GM12874 (cell line): ENCODE measurements around the gene RDH11.

Source experiments
- TF ChIP-seq, protein P1 (sequence below): IDR thresholded peaks from 2 replicates; pipeline ENCODE4 v1.5.1; 2011; ENCODE audit warnings: low read depth, mild to moderate bottlenecking, control low read depth, low read length, moderate library complexity; ENCODE audit not compliant: insufficient read depth

The RDH11 gene

GRCh38 chr14:67729072-67729885, 33.7 kb upstream of the RDH11 start:
- TF ChIP-seq, protein P1, sequence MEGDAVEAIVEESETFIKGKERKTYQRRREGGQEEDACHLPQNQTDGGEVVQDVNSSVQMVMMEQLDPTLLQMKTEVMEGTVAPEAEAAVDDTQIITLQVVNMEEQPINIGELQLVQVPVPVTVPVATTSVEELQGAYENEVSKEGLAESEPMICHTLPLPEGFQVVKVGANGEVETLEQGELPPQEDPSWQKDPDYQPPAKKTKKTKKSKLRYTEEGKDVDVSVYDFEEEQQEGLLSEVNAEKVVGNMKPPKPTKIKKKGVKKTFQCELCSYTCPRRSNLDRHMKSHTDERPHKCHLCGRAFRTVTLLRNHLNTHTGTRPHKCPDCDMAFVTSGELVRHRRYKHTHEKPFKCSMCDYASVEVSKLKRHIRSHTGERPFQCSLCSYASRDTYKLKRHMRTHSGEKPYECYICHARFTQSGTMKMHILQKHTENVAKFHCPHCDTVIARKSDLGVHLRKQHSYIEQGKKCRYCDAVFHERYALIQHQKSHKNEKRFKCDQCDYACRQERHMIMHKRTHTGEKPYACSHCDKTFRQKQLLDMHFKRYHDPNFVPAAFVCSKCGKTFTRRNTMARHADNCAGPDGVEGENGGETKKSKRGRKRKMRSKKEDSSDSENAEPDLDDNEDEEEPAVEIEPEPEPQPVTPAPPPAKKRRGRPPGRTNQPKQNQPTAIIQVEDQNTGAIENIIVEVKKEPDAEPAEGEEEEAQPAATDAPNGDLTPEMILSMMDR, result no peak

DNA sequence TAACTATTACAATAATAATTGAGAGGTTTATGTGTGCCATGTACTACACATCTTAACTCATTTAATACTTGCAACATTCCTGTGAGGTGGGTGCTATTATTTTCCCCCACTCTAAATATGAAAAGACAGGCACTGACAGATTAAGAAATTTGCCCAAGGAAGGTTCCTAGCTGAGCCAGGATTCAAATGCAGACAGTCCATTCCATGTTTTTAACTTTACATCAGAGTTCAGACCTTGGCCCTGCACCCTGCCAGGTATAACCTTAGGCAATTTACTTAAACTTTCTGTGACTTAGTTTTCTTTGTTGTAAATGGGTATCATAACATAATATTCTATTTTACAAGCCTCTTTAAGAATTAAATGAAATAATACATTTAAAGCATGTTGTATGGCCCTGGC, 32.7 kb upstream of the RDH11 start:
- TF ChIP-seq, protein P1, result no peak

- TF ChIP-seq, protein P1, result no peak
Measured at GRCh38 chr14:67727361-67727760, 31.8 kb upstream of the RDH11 start.

DNA sequence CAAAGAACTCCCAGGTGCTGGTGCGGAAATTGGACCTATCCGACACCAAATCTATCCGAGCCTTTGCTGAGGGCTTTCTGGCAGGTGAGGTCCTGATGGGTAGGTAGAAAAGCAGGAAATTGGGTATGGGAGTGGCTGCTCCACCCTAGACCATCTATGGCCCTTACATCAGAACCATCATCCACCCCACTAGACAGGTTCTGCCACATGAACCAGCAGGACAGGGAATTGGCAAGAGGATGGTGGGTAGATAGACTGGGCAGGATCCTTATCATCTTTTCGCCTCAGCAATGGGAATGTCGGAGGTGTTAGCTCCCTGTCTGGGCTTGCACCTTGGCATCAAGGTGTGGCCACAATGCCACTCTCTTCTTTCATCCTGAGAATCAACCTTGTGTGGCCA, 29.6 kb upstream of the RDH11 start:
- TF ChIP-seq, protein P1, result no peak

DNA sequence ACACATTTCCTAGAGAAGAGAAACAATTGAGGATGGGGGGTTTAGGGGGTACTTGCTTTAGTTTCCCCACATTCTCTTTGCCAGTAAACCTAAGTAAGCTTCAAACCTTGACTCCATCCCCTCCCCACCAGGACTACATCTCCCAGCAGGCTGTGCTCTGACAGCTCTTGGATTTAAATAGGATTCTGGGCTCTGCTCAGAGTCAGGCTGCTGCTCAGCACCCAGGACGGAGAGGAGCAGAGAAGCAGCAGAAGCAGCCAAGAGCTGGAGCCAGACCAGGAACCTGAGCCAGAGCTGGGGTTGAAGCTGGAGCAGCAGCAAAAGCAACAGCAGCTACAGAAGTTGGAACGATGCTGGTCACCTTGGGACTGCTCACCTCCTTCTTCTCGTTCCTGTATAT, 26.7 kb upstream of the RDH11 start:
- TF ChIP-seq, protein P1, result no peak

DNA sequence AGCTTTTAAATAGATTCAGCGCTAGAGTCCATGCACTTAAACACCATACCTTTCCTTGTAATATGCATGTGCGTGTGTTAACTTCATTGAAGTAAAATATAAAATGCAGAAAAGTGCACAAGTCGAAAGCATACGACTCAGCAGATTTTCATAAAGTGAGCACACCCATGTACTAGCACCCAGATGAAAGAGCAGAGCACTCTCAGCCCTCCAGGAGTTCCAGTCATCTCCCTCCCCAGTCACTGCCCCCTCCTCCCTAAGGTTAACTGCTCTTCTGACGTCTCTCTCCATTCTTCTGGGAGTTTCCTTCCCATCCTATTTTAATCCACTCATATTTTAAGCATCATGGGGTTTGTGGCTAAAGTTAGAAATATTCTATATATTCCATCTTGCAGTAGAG, 26.3 kb upstream of the RDH11 start:
- TF ChIP-seq, protein P1, result no peak

- TF ChIP-seq, protein P1, result no peak
Measured at GRCh38 chr14:67719866-67720265, 24.3 kb upstream of the RDH11 start.
